Neural cell (in vitro differentiated cells): ENCODE measurements around the gene IP6K2. TPM values are rescaled to one million over a fixed set of nuclear protein-coding genes. Genes with fewer than 3 reads are reported as not detected.

Source experiments
- H2AFZ ChIP-seq: fragments of 200-600, 300-800 bp; sonication (generic), shearing (Covaris generic); 2 replicates; pipeline ENCODE4 v1.6.0; 2014; ENCODE audit warnings: low read depth, mild to moderate bottlenecking, antibody characterized with exemption, low read length, moderate library complexity
- H3F3A ChIP-seq: fragments of 200-600 bp; shearing (Covaris generic); 2 replicates; pipeline ENCODE4 v1.6.1; 2016; ENCODE audit warnings: mild to moderate bottlenecking, moderate library complexity, mixed read lengths, antibody characterized with exemption, low read length; ENCODE audit not compliant: insufficient read depth, poor library complexity, severe bottlenecking
- H3K27ac ChIP-seq: fragments of 200-600, 300-800 bp; sonication (generic), shearing (Covaris generic); 2 replicates; pipeline ENCODE4 v1.5.1; 2014; ENCODE audit warnings: mild to moderate bottlenecking, low read length, moderate library complexity
- H3K27me3 ChIP-seq: fragments of 300-800, 200-600 bp; sonication (generic), shearing (Covaris generic); 2 replicates; pipeline ENCODE4 v1.6.0; 2014; ENCODE audit warnings: mild to moderate bottlenecking, low read depth, low read length, moderate library complexity; ENCODE audit not compliant: insufficient read depth
- H3K36me3 ChIP-seq: fragments of 300-800, 200-600 bp; sonication (generic), shearing (Covaris generic); 2 replicates; pipeline ENCODE4 v1.5.1; 2014; ENCODE audit warnings: mild to moderate bottlenecking, antibody characterized with exemption, low read length, moderate library complexity; ENCODE audit not compliant: insufficient read depth
- H3K4me2 ChIP-seq: fragments of 300-800, 200-600 bp; sonication (generic), shearing (Covaris generic); 2 replicates; pipeline ENCODE4 v1.6.0; 2014; ENCODE audit warnings: mild to moderate bottlenecking, low read length
- H3K4me3 ChIP-seq: fragments of 300-800, 200-600 bp; sonication (generic), shearing (Covaris generic); 2 replicates; pipeline ENCODE4 v1.5.1; 2014; ENCODE audit warnings: mild to moderate bottlenecking, low read length, moderate library complexity
- H3K79me2 ChIP-seq: fragments of 200-600 bp; shearing (Covaris generic); replicated peaks from 2 replicates; pipeline ENCODE4 v1.6.0; 2014; ENCODE audit warnings: mild to moderate bottlenecking, low read length, moderate library complexity; ENCODE audit not compliant: insufficient read depth
- H3K9ac ChIP-seq: fragments of 300-800, 200-600 bp; sonication (generic), shearing (Covaris generic); 2 replicates; pipeline ENCODE4 v1.6.1; 2016; ENCODE audit warnings: mild to moderate bottlenecking, low read length, mixed read lengths
- H3K9me2 ChIP-seq: fragments of 200-600 bp; shearing (Covaris generic); 2 replicates; pipeline ENCODE4 v1.6.1; 2016; ENCODE audit warnings: mild to moderate bottlenecking, low read length, mixed read lengths; ENCODE audit not compliant: insufficient read depth
- H3K9me3 ChIP-seq: fragments of 200-600, 300-800 bp; sonication (generic), shearing (Covaris generic); 2 replicates; pipeline ENCODE4 v1.6.1; 2016; ENCODE audit warnings: mild to moderate bottlenecking, mixed run types, low read length, moderate library complexity, mixed read lengths
- H4K20me1 ChIP-seq: fragments of 200-600 bp; shearing (Covaris generic); 2 replicates; pipeline ENCODE4 v1.6.1; 2016; ENCODE audit warnings: mild to moderate bottlenecking, mixed run types; ENCODE audit not compliant: insufficient read depth
- CTCF ChIP-seq: fragments of 450-650 bp; IDR thresholded peaks from 2 replicates; pipeline ENCODE4 v1.5.1; 2014; ENCODE audit warnings: antibody characterized with exemption, mild to moderate bottlenecking, moderate library complexity; ENCODE audit not compliant: poor library complexity, severe bottlenecking
- EP300 ChIP-seq: fragments of 450-650 bp; conservative IDR thresholded peaks from 2 replicates; pipeline ENCODE4 v1.6.1; 2014; ENCODE audit warnings: antibody characterized with exemption, mild to moderate bottlenecking, moderate library complexity; ENCODE audit not compliant: poor library complexity, severe bottlenecking
- EZH2 ChIP-seq: fragments of 200-600, 300-800 bp; shearing (Covaris generic), sonication (generic); IDR thresholded peaks from 2 replicates; pipeline ENCODE4 v1.6.1; 2014; ENCODE audit warnings: antibody characterized with exemption, low read length, borderline replicate concordance, mild to moderate bottlenecking; ENCODE audit not compliant: insufficient read depth, poor library complexity, severe bottlenecking
- MXI1 ChIP-seq: fragments of 450-650 bp; conservative IDR thresholded peaks from 2 replicates; pipeline ENCODE4 v1.6.1; 2014; ENCODE audit warnings: antibody characterized with exemption, mild to moderate bottlenecking; ENCODE audit not compliant: poor library complexity, severe bottlenecking
- POLR2AphosphoS5 ChIP-seq: IDR thresholded peaks from 2 replicates; pipeline ENCODE4 v1.6.1; 2012
- RAD21 ChIP-seq: fragments of 450-650 bp; conservative IDR thresholded peaks from 2 replicates; pipeline ENCODE4 v1.6.1; 2014; ENCODE audit warnings: antibody characterized with exemption, mild to moderate bottlenecking, moderate library complexity
- REST ChIP-seq: IDR thresholded peaks from 2 replicates; pipeline ENCODE4 v1.6.1; 2012; ENCODE audit warnings: borderline replicate concordance
- SMC3 ChIP-seq: fragments of 450-650 bp; conservative IDR thresholded peaks from 2 replicates; pipeline ENCODE4 v1.6.1; 2014; ENCODE audit warnings: antibody characterized with exemption, mild to moderate bottlenecking, moderate library complexity; ENCODE audit not compliant: poor library complexity
- TAF1 ChIP-seq: IDR thresholded peaks from 2 replicates; pipeline ENCODE4 v1.6.1; 2012; ENCODE audit warnings: low read depth
- polyA plus RNA-seq: library from polyadenylated mRNA; depleted of rRNA; stranded (reverse); fragments of >200 nt; gene quantifications from 2 replicates; pipeline ENCODE4 v1.2.3, GENCODE V29; 2014

IP6K2 gene
- polyA plus RNA-seq, 1 donor from 2014 or later = 480 TPM

- Histone ChIP-seq H3F3A (no peaks in the 10 kb centered on the region), H3K27ac (no peak overlapping the region), H4K20me1 (peaks cover 84% of the 10 kb centered on the region)
These were observed 16.2 kb downstream of the IP6K2 start for GRCh38 chr3:48700731-48701405.

GRCh38 chr3:48698891-48699290 lies 18.1 kb downstream of the IP6K2 start:
- Histone ChIP-seq H3K4me3 (no peak overlapping the region), H3K27me3 (no peaks in the 10 kb centered on the region), H3K36me3 (no peaks in the 10 kb centered on the region), H3K9ac (no peak overlapping the region), H4K20me1 (peaks cover 87% of the 10 kb centered on the region), H2AFZ (no peak overlapping the region), H3K79me2 (peaks cover 95% of the 10 kb centered on the region), H3K9me2 (no peaks in the 10 kb centered on the region), H3K27ac (no peak overlapping the region), H3K4me2 (no peak overlapping the region), H3K9me3 (no peaks in the 10 kb centered on the region), H3F3A (no peaks in the 10 kb centered on the region)
- TF ChIP-seq EP300 (no peak), EZH2 (no peak), CTCF (no peak), MXI1 (no peak), RAD21 (no peak), SMC3 (no peak), REST (no peak), POLR2AphosphoS5 (no peak), TAF1 (no peak)

More at GRCh38 chr3:48700731-48701405, 16.2 kb downstream of the IP6K2 start:
- peaks cover 93% of the 10 kb centered on the region for H3K79me2 ChIP-seq
- H3K27me3 ChIP-seq = no peaks in the 10 kb centered on the region
- no peak overlapping the region for H3K9ac ChIP-seq
- H2AFZ ChIP-seq = no peak overlapping the region
- H3K4me2 ChIP-seq = no peak overlapping the region
- no peak for TF ChIP-seq MXI1
- H3K36me3 ChIP-seq = no peaks in the 10 kb centered on the region
- no peak overlapping the region for H3K4me3 ChIP-seq
- no peaks in the 10 kb centered on the region for H3K9me3 ChIP-seq
- H3K9me2 ChIP-seq = no peaks in the 10 kb centered on the region

GRCh38 chr3:48697952-48698351 lies 19.1 kb downstream of the IP6K2 start:
- no peaks in the 10 kb centered on the region for H3K27me3 ChIP-seq
- H3K4me2 ChIP-seq = no peak overlapping the region
- H2AFZ ChIP-seq = no peak overlapping the region
- no peak for TF ChIP-seq MXI1
- no peak for TF ChIP-seq REST
- no peak for TF ChIP-seq EZH2
- TF ChIP-seq EP300 = no peak
- TF ChIP-seq SMC3 = no peak
- no peak for TF ChIP-seq TAF1
- TF ChIP-seq CTCF = no peak
- peaks cover 90% of the 10 kb centered on the region for H4K20me1 ChIP-seq
- H3K79me2 ChIP-seq = peaks cover 96% of the 10 kb centered on the region
- H3K36me3 ChIP-seq = peaks cover 6% of the 10 kb centered on the region
- H3K4me3 ChIP-seq = no peak overlapping the region
- H3F3A ChIP-seq = no peaks in the 10 kb centered on the region
- H3K27ac ChIP-seq = no peak overlapping the region
- no peak overlapping the region for H3K9ac ChIP-seq
- H3K9me2 ChIP-seq = no peaks in the 10 kb centered on the region
- H3K9me3 ChIP-seq = no peaks in the 10 kb centered on the region
